Nephron (organoid): ENCODE data around the gene FRY.

ENCODE experiments used
- H3K27ac Mint-ChIP-seq, 3 experiments: 2 replicates each; pipeline ENCODE4 v1.8.0; 2020; ENCODE audit warnings: mixed read lengths in 3 of 3, mild to moderate bottlenecking in 2 of 3, moderate library complexity in 1 of 3
- H3K27me3 Mint-ChIP-seq: 2 replicates; pipeline ENCODE4 v1.8.0; 2021; ENCODE audit warnings: low read depth, mild to moderate bottlenecking, moderate library complexity, mixed read lengths
- H3K36me3 Mint-ChIP-seq: 2 replicates; pipeline ENCODE4 v1.8.0; 2020; ENCODE audit warnings: low read depth, mixed read lengths
- H3K4me1 Mint-ChIP-seq: 2 replicates; pipeline ENCODE4 v1.8.0; 2020; ENCODE audit warnings: mixed read lengths
- H3K4me3 Mint-ChIP-seq, 3 experiments: 2 replicates each; pipeline ENCODE4 v1.8.0; 2020; ENCODE audit warnings: mild to moderate bottlenecking in 3 of 3, mixed read lengths in 3 of 3, moderate library complexity in 2 of 3
- H3K9me3 Mint-ChIP-seq: 2 replicates; pipeline ENCODE4 v1.8.0; 2020; ENCODE audit warnings: mixed read lengths
- CTCF ChIP-seq, 3 experiments: fragments of 200-600 bp; sonication (generic); IDR thresholded peaks; one replicate each; pipeline ENCODE4 v1.5.0; 2021; ENCODE audit warnings: antibody characterized with exemption in 3 of 3; ENCODE audit not compliant: unreplicated experiment in 3 of 3

Gene FRY

DNA sequence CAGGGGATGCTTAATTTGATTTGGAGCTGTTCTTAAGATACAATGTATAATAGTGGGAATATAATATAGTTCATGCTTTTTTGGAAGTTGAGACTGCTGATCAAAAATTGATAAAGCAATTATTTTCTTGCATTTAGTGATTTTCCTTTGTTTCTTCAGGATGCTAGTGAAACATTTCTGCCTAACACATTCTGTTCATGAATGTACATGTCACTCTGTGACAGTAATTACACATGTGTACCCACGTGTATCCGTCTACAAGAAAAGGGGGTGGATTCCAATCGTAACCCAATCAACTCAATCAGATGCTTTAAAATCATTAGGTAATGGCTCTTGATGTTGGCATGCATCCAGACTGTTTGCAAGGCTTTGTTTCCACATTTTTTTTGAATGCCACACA, 5.0 kb upstream of the FRY start:
- no peak for TF ChIP-seq CTCF (IDR thresholded peaks at IDR 0.05; ENCODE audit: unreplicated experiment in 3 of 3)
- Mint-ChIP-seq H3K4me3 (no peak overlapping the region), H3K27me3 (peaks cover 8% of the 10 kb centered on the region), H3K4me1 (peaks cover 23% of the 10 kb centered on the region), H3K27ac (no peak overlapping the region), H3K9me3 (no peaks in the 10 kb centered on the region), H3K36me3 (no peaks in the 10 kb centered on the region)

GRCh38 chr13:32028711-32029110, 2.9 kb upstream of the FRY start:
- H3K4me1 Mint-ChIP-seq = peaks cover 30% of the 10 kb centered on the region
- TF ChIP-seq CTCF (IDR thresholded peaks at IDR 0.05; ENCODE audit: unreplicated experiment in 3 of 3) = no peak
- no peaks in the 10 kb centered on the region for H3K9me3 Mint-ChIP-seq
- no peaks in the 10 kb centered on the region for H3K36me3 Mint-ChIP-seq
- peaks cover 9% of the 10 kb centered on the region for H3K27me3 Mint-ChIP-seq
- peak overlapping the region in 1 of 3 experiments; percentile 15 for H3K4me3 Mint-ChIP-seq
- no peak overlapping the region for H3K27ac Mint-ChIP-seq

- H3K9me3 Mint-ChIP-seq = no peaks in the 10 kb centered on the region
- H3K27ac Mint-ChIP-seq = no peak overlapping the region
- no peaks in the 10 kb centered on the region for H3K36me3 Mint-ChIP-seq
- H3K4me3 Mint-ChIP-seq = peak overlapping the region in 1 of 3 experiments; percentile 5
- peaks cover 36% of the 10 kb centered on the region for H3K4me1 Mint-ChIP-seq
- no peak for TF ChIP-seq CTCF (IDR thresholded peaks at IDR 0.05; ENCODE audit: unreplicated experiment in 3 of 3)
- peaks cover 12% of the 10 kb centered on the region for H3K27me3 Mint-ChIP-seq
Measured at GRCh38 chr13:32029684-32030083, 1.9 kb upstream of the FRY start.

DNA sequence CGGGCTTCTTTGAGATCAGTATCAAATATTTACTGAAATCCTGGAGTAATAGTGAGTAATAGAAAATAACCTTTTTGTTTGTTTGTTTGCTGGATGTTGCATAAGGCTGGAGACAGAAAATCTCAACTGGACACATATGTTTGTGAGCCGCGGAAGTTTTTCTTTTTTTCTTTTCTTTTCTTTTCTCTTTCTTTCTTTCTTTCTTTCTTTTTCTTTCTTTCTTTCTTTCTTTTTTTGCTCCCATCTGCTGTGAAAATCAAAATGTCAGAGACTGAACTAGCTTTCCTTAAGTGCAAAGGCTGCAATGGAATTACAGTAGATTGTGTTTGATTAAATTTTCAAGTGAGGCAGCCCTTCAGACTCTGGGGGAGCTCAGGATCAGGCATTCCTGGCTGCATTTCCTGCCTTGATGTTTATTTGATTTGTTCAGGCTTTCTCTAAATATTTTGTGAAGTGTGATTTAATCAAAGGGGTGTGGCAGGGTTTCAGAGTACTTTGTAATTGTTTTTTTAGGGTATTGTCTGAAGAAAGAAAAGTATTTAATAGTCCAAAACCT, 319 bp downstream of the FRY start:
- Mint-ChIP-seq H3K4me1 (peaks cover 52% of the 10 kb centered on the region), H3K27ac (peak overlapping the region; percentile 48 to 83 (median 77)), H3K4me3 (peak overlapping the region; percentile 94 to 96 (median 95)), H3K27me3 (peaks cover 12% of the 10 kb centered on the region), H3K36me3 (no peaks in the 10 kb centered on the region), H3K9me3 (no peaks in the 10 kb centered on the region)
- no peak for TF ChIP-seq CTCF (IDR thresholded peaks at IDR 0.05; ENCODE audit: unreplicated experiment in 3 of 3)

DNA sequence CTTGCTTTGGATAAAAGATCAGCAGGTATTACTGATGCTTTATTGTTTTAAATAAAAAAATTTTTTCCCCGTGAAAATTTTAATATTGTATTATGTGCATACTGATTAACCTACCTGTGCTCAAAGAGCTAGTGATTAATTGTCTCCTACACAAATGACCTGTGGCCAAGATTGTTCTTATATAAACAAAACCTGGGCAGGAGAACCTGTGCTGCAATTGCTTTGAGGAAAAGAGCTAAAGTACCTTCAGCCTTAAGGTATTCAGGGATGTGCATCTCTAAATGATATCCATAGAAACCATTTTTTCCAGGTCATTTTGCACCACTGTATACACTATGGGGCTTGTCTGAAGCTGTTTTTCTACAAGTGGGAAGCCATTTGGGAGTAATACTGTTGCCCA, 1.2 kb downstream of the FRY start:
- H3K27me3 Mint-ChIP-seq = peaks cover 12% of the 10 kb centered on the region
- peak overlapping the region in 1 of 3 experiments; percentile 38 for H3K27ac Mint-ChIP-seq
- no peak for TF ChIP-seq CTCF (IDR thresholded peaks at IDR 0.05; ENCODE audit: unreplicated experiment in 3 of 3)
- peak overlapping the region; percentile 70 to 95 (median 94) for H3K4me3 Mint-ChIP-seq
- peaks cover 61% of the 10 kb centered on the region for H3K4me1 Mint-ChIP-seq
- H3K9me3 Mint-ChIP-seq = no peaks in the 10 kb centered on the region
- H3K36me3 Mint-ChIP-seq = no peaks in the 10 kb centered on the region

- Mint-ChIP-seq H3K4me1 (peaks cover 70% of the 10 kb centered on the region), H3K36me3 (no peaks in the 10 kb centered on the region), H3K9me3 (no peaks in the 10 kb centered on the region), H3K27me3 (peaks cover 12% of the 10 kb centered on the region), H3K4me3 (peak overlapping the region; percentile 6 to 95 (median 49)), H3K27ac (no peak overlapping the region)
- no peak for TF ChIP-seq CTCF (IDR thresholded peaks at IDR 0.05; ENCODE audit: unreplicated experiment in 3 of 3)
Measured at GRCh38 chr13:32033744-32034143, 2.2 kb downstream of the FRY start.
